ENCODE results near the gene DLX1.

DNA sequence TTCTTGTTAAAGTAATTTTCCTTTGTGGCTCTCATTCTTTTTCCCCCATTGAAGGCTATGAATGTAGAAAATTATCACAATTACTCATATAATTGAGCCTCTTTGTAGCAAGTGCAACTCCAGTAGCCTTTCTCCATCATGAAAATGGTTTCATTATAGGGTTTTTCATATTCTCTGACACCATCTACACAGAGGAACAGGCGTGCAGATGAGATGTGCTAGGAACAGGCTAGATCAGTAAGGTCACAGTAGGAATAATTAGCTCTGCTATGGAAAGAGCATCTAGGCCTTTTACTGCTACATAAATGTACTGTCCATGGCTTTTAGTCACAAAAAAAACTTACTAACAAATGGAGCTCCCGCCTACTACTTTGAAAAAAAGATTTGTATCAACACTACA is 12.6 kb upstream of the DLX1 start:
- no peak for TF ChIP-seq POLR2A (IDR thresholded peaks at IDR 0.05)
- TF ChIP-seq, protein P1, sequence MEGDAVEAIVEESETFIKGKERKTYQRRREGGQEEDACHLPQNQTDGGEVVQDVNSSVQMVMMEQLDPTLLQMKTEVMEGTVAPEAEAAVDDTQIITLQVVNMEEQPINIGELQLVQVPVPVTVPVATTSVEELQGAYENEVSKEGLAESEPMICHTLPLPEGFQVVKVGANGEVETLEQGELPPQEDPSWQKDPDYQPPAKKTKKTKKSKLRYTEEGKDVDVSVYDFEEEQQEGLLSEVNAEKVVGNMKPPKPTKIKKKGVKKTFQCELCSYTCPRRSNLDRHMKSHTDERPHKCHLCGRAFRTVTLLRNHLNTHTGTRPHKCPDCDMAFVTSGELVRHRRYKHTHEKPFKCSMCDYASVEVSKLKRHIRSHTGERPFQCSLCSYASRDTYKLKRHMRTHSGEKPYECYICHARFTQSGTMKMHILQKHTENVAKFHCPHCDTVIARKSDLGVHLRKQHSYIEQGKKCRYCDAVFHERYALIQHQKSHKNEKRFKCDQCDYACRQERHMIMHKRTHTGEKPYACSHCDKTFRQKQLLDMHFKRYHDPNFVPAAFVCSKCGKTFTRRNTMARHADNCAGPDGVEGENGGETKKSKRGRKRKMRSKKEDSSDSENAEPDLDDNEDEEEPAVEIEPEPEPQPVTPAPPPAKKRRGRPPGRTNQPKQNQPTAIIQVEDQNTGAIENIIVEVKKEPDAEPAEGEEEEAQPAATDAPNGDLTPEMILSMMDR (IDR thresholded peaks at IDR 0.05): no peak

Data from Peyer's patch (tissue), 4 donors.